ENCODE results near the gene CTDSPL2.
A peak's percentile ranks its signal among the peaks of the same experiment; 100 is the strongest.

CTDSPL2 gene

GRCh38 chr15:44536302-44536961 is 109.0 kb downstream of the CTDSPL2 start:
- Histone ChIP-seq H3K4me1 (ENCODE audit: control insufficient read depth in 1 of 2, insufficient read depth in 1 of 2, low read depth in 1 of 2, low read length in 1 of 2) (peaks cover 21 to 28% of the 10 kb centered on the region in 2 experiments), H3K27me3 (no peaks in the 10 kb centered on the region), H3K4me3 (ENCODE audit: low read depth in 1 of 2, low read length in 1 of 2) (peak overlapping the region; percentile 75 to 97), H3K27ac (peak overlapping the region; percentile 96), H3K9me3 (no peaks in the 10 kb centered on the region), H3K36me3 (peaks cover 5% of the 10 kb centered on the region)
- peak; percentile 80 for TF ChIP-seq CTCF (IDR thresholded peaks at IDR 0.05)

- no peak for TF ChIP-seq CTCF (IDR thresholded peaks at IDR 0.05)
- Histone ChIP-seq H3K4me1 (ENCODE audit: control insufficient read depth in 1 of 2, insufficient read depth in 1 of 2, low read depth in 1 of 2, low read length in 1 of 2) (peaks cover 21 to 28% of the 10 kb centered on the region in 2 experiments), H3K36me3 (peaks cover 5% of the 10 kb centered on the region), H3K9me3 (no peaks in the 10 kb centered on the region), H3K4me3 (ENCODE audit: low read depth in 1 of 2, low read length in 1 of 2) (peak within 1 kb of the TSS; percentile 75 to 97), H3K27me3 (no peaks in the 10 kb centered on the region), H3K27ac (peak within 1 kb of the TSS; percentile 96)
Observed at GRCh38 chr15:44536962-44537734, 109.7 kb downstream of the CTDSPL2 start, which contains the start of gene EIF3J. TSS of gene EIF3J (plus strand) at chr15:44537147. CDS start at chr15:44537195, 48 bp downstream.

GRCh38 chr15:44537735-44538240 is 110.4 kb downstream of the CTDSPL2 start:
- Histone ChIP-seq H3K27me3 (no peaks in the 10 kb centered on the region), H3K9me3 (no peaks in the 10 kb centered on the region), H3K36me3 (peaks cover 5% of the 10 kb centered on the region), H3K27ac (peak overlapping the region; percentile 96), H3K4me1 (ENCODE audit: control insufficient read depth in 1 of 2, insufficient read depth in 1 of 2, low read depth in 1 of 2, low read length in 1 of 2) (peaks cover 21 to 28% of the 10 kb centered on the region in 2 experiments), H3K4me3 (ENCODE audit: low read depth in 1 of 2, low read length in 1 of 2) (peak overlapping the region; percentile 75 to 97)
- no peak for TF ChIP-seq CTCF (IDR thresholded peaks at IDR 0.05)

GRCh38 chr15:44541282-44541958 is 114.0 kb downstream of the CTDSPL2 start:
- no peak overlapping the region for H3K4me3 ChIP-seq (ENCODE audit: low read depth in 1 of 2, low read length in 1 of 2)

More at GRCh38 chr15:44541282-44541958, 114.0 kb downstream of the CTDSPL2 start:
- TF ChIP-seq CTCF (IDR thresholded peaks at IDR 0.05) = no peak
- Histone ChIP-seq H3K4me1 (ENCODE audit: control insufficient read depth in 1 of 2, insufficient read depth in 1 of 2, low read depth in 1 of 2, low read length in 1 of 2) (peaks cover 16 to 20% of the 10 kb centered on the region in 2 experiments), H3K27ac (no peak overlapping the region), H3K36me3 (peaks cover 5% of the 10 kb centered on the region), H3K27me3 (no peaks in the 10 kb centered on the region), H3K9me3 (no peaks in the 10 kb centered on the region)

Data from neutrophil (primary cell).